Measurements from ENCODE around the gene TGM4.

TGM4 gene

DNA sequence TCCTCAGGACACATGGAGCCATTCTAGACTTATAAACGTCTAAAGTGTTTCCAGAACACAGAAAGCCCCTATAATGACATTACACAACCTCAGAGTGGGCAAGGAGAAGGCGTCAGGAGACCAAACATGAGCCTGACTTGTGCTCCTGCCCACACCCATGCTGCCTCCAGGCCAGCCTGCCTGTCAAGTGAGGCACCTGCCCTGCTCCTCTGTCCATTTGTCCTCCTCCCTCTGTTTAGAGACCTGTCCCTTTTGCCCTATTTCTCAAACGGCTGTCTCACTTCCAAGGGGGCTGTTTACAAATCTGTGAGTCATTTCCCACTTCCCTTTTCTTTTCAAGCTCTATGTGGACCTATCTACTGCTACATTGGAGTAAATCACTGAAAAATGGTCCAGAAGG lies 80.6 kb downstream of the TGM4 start:
- no peak for DNase-seq (ENCODE audit: low read depth in 3 of 3)

GRCh38 chr3:44955917-44956316 lies 81.5 kb downstream of the TGM4 start:
- DNase-seq (ENCODE audit: low read depth in 3 of 3): no peak

DNA sequence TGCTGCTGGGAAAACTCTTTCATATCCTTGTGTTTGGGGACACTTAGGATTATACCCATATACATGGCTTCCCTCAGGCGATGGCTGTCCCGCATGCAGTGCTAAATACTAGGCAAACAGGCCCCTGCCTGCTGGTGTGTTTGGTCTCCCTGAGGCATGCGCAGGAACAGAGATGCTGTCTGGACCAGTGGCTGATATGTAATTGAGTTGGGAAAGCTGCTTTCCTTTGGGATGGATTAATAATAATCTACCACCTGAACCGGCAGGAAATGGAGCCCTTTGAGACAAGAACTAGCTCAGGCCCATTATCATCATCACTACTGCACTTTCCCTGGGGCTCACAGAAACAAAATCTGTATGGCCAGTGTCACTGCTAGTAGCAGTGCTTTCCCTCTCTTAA lies 83.6 kb downstream of the TGM4 start:
- no peak for DNase-seq (ENCODE audit: low read depth in 3 of 3)

DNA sequence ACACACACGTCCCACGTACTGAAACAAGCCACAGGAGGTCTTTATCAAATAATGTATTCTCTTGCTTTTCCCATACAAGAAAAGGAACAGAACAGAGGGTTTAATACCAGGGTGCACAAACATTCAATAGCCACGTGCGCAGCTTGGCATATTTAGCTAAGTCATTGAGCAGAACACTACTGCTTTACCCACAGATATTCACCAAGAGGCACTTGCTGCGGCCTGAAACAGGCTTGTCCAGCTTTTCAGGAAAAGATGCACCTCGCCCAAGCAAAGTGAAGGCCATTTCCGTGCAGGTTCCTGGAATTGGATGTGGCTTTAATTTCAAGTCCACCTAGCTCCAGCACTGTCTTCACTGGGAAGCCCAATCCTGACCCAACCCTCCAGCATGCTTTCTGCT lies 84.0 kb downstream of the TGM4 start:
- no peak for DNase-seq (ENCODE audit: low read depth in 3 of 3)

- no peak for DNase-seq (ENCODE audit: low read depth in 3 of 3)
These were observed 86.1 kb downstream of the TGM4 start for GRCh38 chr3:44960387-44961026.

DNA sequence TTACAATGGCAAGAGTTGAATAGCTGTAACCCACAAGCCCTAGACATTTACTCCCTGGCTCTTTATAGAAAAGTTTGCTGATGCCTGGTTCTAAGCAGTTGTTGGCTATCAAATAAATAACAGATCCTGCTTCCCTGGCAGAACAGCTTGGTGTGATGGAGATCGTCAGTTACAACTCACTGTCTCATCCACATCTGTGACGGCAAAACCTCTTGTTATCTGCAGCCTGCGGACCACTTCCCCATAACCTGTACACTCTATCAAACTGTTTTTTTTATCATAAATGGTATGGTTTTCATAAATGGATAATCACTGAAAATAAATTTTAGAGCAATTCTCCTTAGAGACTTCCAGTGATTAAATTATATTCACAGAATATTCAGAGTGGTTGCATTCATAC lies 87.5 kb downstream of the TGM4 start:
- no peak for DNase-seq (ENCODE audit: low read depth in 3 of 3)

- no peak for DNase-seq (ENCODE audit: low read depth in 3 of 3)
These were observed 88.4 kb downstream of the TGM4 start for GRCh38 chr3:44962621-44963393.

DNA sequence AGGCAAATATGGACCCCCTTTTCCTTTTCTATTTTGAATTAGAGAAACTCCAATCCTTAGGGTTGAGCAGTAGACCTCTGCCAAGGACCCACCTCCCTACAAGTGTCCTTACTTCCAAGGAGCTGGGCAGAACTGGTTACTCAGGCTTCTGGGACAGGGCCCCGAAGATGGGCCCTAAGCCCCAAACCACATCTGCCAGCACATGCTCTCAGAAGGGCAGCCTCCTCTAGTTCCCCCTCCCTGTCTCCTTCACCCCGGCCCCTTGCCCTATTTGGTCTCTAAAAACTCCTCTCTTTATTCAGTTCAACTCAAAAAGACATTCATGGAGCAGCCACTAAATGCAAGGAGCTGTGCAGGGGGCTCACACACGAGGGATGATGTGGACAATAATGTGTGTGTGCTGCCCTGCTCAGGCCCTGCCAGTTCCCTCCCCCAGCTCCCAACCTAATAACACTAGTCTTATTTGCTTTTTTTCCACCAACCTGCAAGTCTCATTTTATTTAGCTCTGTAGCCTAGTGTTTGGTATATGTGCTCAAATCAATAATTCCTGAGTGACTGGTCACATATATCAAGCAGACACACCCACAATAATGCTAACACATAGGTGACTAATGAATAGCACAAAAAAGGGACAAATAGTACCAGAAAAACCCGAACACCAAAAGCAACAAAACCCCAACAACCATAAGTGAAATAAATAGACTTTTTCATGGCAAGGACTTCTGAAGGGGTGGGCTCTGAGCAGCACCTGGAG lies 89.3 kb downstream of the TGM4 start:
- no peak for DNase-seq (ENCODE audit: low read depth in 3 of 3)

All from stimulated activated CD4-positive, alpha-beta T cell treated with anti-CD3 and anti-CD28 coated beads, TNF-alpha, amount 100 ng/mL, for 48 hours (primary cell).